ENCODE results near the gene PPP1R13B.

The PPP1R13B gene

DNA sequence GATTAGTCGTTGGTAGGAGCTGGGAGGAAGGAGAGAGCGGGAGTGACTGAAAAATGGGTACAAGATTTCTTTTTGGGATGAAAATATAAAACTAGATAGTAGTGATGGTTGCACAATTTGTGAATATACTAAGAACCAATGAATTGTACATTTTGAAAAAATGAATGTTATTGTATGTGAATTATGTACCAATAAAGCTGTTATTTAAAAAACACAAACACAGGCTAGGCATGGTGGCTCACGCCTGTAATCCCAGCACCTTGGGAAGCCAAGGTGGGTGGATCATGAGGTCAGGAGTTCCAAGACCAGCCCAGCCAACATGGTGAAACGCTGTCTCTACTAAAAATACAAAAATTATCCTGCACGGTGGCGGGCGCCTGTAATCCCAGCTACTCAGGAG is 32.1 kb downstream of the PPP1R13B start:
- TF ChIP-seq, protein P1, sequence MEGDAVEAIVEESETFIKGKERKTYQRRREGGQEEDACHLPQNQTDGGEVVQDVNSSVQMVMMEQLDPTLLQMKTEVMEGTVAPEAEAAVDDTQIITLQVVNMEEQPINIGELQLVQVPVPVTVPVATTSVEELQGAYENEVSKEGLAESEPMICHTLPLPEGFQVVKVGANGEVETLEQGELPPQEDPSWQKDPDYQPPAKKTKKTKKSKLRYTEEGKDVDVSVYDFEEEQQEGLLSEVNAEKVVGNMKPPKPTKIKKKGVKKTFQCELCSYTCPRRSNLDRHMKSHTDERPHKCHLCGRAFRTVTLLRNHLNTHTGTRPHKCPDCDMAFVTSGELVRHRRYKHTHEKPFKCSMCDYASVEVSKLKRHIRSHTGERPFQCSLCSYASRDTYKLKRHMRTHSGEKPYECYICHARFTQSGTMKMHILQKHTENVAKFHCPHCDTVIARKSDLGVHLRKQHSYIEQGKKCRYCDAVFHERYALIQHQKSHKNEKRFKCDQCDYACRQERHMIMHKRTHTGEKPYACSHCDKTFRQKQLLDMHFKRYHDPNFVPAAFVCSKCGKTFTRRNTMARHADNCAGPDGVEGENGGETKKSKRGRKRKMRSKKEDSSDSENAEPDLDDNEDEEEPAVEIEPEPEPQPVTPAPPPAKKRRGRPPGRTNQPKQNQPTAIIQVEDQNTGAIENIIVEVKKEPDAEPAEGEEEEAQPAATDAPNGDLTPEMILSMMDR (IDR thresholded peaks at IDR 0.05; ENCODE audit: control insufficient read depth, insufficient read depth, low read depth, low read length, missing control alignments): no peak
- no peak for DNase-seq (ENCODE audit: low read depth)
- no peak overlapping the region for H3K4me3 ChIP-seq (ENCODE audit: control insufficient read depth, low read depth, low read length)

DNA sequence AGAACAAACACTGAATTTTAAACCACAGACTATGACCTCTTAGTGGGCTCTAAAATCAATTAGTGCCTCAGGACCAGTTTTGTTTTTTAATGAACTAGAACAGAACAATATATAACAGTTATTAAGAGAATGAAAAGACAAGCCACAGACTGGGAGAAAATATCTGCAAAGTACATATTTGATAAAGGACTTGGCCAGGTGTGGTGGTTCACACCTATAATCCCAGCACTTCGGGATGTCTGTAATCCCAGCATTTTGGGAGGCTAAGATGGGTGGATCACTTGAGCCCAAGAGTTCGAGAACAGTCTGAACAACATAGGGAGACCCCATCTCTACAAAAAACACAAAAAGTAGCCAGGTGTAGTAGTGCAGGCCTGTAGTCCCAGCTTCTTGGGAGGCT is 36.2 kb downstream of the PPP1R13B start:
- TF ChIP-seq, protein P1 (IDR thresholded peaks at IDR 0.05; ENCODE audit: control insufficient read depth, insufficient read depth, low read depth, low read length, missing control alignments): no peak
- no peak overlapping the region for H3K4me3 ChIP-seq (ENCODE audit: control insufficient read depth, low read depth, low read length)
- DNase-seq (ENCODE audit: low read depth): no peak

DNA sequence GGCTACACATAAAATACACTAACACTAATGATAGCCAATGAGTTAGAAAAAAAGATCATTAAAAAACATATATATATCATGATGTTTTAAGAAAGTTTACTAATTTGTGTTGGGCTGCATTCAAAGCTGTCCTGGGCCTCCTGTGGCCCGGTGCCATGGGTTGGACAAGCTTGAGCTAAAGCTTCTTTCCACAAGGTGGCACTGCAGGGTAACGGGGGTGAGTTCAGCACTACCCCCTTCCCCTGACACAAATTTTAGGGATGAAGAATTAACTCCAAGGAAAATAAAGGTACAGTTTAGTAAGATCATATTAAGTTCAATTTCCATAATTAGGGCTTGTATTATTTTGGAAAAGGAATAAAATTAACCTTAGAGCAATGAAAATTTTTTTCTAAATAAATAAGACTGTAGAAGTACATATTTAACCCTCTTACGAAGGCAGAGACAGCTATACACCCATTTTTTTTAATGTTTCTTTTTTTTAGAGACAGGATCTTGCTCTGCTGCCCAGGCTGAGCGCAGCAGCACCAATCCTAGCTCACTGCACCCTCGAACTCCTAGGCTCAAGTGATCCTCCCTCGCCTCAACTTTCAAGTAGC is 38.9 kb downstream of the PPP1R13B start:
- DNase-seq (ENCODE audit: low read depth): no peak
- TF ChIP-seq, protein P1 (IDR thresholded peaks at IDR 0.05; ENCODE audit: control insufficient read depth, insufficient read depth, low read depth, low read length, missing control alignments): peak; percentile 85

DNA sequence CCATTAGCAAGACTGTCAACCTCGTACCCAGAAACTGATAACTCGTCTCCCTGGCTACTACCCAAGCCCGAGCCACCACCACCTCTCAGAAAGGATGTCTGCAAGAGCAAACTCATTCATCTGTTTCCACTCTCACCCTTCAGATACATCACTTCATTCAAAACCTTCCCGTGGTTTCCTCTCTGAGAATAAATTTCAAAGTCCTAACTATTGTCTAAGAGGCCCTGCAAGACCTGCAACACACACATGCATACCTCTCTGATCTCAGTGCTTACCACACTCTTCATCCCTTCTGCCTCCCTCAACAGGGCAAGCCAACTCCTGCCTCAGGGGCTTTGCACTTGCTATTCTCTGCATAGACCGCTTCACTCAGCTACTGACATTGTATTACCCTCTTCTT is 40.6 kb downstream of the PPP1R13B start:
- no peak overlapping the region for H3K4me3 ChIP-seq (ENCODE audit: control insufficient read depth, low read depth, low read length)
- TF ChIP-seq, protein P1 (IDR thresholded peaks at IDR 0.05; ENCODE audit: control insufficient read depth, insufficient read depth, low read depth, low read length, missing control alignments): no peak
- no peak for DNase-seq (ENCODE audit: low read depth)

More for the DNA sequence above, 38.9 kb downstream of the PPP1R13B start:
- H3K4me3 ChIP-seq (ENCODE audit: control insufficient read depth, low read depth, low read length): no peak overlapping the region

DNA sequence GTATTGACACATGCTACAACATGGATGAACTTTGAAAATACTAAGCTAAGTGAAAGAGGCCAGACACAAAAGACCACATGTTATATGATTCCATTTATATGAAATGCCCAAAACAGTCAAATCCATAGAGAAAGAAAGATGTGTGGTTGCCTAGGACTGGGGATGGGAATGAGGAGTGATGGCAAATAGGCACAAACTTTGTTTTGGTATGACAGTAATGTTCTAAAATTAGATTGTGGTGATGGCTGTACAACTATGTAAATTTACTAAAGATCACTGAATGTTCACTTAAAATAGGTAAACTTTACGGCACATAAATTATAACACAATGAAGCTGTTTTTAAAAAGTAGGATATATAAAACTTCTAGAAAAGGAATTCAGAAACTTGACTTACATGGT is 41.7 kb downstream of the PPP1R13B start:
- DNase-seq (ENCODE audit: low read depth): no peak
- H3K4me3 ChIP-seq (ENCODE audit: control insufficient read depth, low read depth, low read length): no peak overlapping the region
- TF ChIP-seq, protein P1 (IDR thresholded peaks at IDR 0.05; ENCODE audit: control insufficient read depth, insufficient read depth, low read depth, low read length, missing control alignments): no peak

DNA sequence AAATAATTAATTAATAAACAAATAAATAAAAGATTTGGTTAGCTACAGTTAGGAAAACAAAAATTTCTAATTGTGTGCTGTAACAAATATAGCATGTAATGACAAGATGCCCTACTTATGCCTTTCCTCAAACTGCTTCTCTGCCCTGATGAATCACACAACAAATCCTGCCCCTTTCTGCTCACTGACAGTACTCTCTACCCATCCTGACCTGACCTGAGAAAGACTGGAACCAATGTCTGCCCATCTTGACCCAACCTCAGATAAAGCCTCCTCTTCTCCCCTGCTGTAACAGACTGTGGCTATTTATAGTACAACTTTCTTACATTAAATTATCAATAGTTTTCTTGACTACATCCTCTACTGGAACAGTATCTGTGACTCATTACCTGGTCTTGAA is 43.7 kb downstream of the PPP1R13B start:
- no peak overlapping the region for H3K4me3 ChIP-seq (ENCODE audit: control insufficient read depth, low read depth, low read length)
- TF ChIP-seq, protein P1 (IDR thresholded peaks at IDR 0.05; ENCODE audit: control insufficient read depth, insufficient read depth, low read depth, low read length, missing control alignments): no peak
- peak; percentile 23 for DNase-seq (ENCODE audit: low read depth)
